ENCODE data around the gene FUT1. TPM values are rescaled to one million over a fixed set of nuclear protein-coding genes. Genes with fewer than 3 reads are reported as not detected.

Gene FUT1
- total and polyA plus RNA-seq, 9 of the 15 experiments (the other 6 are each of a cell fraction or from before 2014, with no cell fraction given) = 2.3 to 18.5 (median 8.8) TPM

DNA sequence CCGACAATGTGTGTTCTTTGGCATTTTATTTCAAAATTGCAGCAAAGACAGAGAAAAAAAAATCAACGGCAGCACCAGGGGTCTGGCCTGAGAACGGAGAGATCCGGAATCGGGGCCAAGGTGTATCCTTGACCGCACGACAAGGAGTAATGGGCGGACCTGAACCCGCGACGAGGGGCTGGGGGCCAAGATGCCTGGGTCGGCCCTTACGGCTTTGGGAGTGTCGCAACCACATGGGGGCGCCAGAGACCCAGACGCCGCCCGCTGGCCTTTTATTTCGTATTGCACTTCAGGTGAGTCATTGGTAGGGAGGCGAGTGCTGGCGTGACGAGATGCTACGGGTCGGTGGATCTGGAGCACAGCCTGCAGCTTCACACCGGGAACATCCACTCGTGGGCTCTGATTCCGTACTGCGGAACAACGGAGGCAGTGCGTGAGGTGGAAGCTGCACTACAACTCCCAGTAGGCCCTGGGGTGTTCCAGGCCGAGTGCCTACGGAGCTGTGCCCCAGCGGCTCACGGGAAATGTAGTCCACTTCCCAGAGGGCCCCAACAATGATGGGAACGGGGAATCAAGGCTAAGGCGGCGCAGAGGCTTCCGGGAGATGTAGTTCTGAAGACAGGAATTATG is 42.7 kb upstream of the FUT1 start (continued):
- TF ChIP-seq MBD2 (IDR thresholded peaks at IDR 0.05; ENCODE audit: borderline replicate concordance, low read depth) (peak; percentile 93), ETV6 (IDR thresholded peaks at IDR 0.05; ENCODE audit: borderline replicate concordance in 1 of 2, low read depth in 2 of 2, low read length in 1 of 2) (no peak), ETV6 (CRISPR knock-in tag; IDR thresholded peaks at IDR 0.05; ENCODE audit: borderline replicate concordance) (no peak), ZFP1 (CRISPR knock-in tag; IDR thresholded peaks at IDR 0.05) (no peak), STAG1 (CRISPR knock-in tag; IDR thresholded peaks at IDR 0.05; ENCODE audit: borderline replicate concordance) (peak; percentile 93), ZBED1 (IDR thresholded peaks at IDR 0.05) (no peak), ZFPM2 (CRISPR knock-in tag; IDR thresholded peaks at IDR 0.05) (no peak), ZNF239 (CRISPR knock-in tag; IDR thresholded peaks at IDR 0.05) (peak; percentile 44; the same call in 1 of the 2 replicates), MTA1 (IDR thresholded peaks at IDR 0.05; ENCODE audit: borderline replicate concordance) (peak; percentile 90), KDM5B (IDR thresholded peaks at IDR 0.05; ENCODE audit: insufficient replicate concordance, low read depth, low read length) (no peak), ZNF133 (CRISPR knock-in tag; IDR thresholded peaks at IDR 0.05) (no peak), ILK (tag; IDR thresholded peaks at IDR 0.05; ENCODE audit: borderline replicate concordance, low read depth) (no peak), CHD1 (IDR thresholded peaks at IDR 0.05; ENCODE audit: low read length) (no peak), TSC22D4 (tag; IDR thresholded peaks at IDR 0.05) (no peak), WHSC1 (IDR thresholded peaks at IDR 0.05; ENCODE audit: low read length) (no peak)
- TF ChIP-seq, protein P1, sequence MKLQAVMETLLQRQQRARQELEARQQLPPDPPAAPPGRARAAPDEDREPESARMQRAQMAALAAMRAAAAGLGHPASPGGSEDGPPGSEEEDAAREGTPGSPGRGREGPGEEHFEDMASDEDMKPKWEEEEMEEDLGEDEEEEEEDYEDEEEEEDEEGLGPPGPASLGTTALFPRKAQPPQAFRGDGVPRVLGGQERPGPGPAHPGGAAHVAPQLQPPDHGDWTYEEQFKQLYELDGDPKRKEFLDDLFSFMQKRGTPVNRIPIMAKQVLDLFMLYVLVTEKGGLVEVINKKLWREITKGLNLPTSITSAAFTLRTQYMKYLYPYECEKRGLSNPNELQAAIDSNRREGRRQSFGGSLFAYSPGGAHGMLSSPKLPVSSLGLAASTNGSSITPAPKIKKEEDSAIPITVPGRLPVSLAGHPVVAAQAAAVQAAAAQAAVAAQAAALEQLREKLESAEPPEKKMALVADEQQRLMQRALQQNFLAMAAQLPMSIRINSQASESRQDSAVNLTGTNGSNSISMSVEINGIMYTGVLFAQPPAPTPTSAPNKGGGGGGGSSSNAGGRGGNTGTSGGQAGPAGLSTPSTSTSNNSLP (IDR thresholded peaks at IDR 0.05; ENCODE audit: borderline replicate concordance, low read depth, low read length) = no peak; the same call in 1 of the 2 replicates
- TF ChIP-seq, protein P2, sequence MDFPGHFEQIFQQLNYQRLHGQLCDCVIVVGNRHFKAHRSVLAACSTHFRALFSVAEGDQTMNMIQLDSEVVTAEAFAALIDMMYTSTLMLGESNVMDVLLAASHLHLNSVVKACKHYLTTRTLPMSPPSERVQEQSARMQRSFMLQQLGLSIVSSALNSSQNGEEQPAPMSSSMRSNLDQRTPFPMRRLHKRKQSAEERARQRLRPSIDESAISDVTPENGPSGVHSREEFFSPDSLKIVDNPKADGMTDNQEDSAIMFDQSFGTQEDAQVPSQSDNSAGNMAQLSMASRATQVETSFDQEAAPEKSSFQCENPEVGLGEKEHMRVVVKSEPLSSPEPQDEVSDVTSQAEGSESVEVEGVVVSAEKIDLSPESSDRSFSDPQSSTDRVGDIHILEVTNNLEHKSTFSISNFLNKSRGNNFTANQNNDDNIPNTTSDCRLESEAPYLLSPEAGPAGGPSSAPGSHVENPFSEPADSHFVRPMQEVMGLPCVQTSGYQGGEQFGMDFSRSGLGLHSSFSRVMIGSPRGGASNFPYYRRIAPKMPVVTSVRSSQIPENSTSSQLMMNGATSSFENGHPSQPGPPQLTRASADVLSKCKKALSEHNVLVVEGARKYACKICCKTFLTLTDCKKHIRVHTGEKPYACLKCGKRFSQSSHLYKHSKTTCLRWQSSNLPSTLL (IDR thresholded peaks at IDR 0.05) = no peak
- TF ChIP-seq, protein P3, sequence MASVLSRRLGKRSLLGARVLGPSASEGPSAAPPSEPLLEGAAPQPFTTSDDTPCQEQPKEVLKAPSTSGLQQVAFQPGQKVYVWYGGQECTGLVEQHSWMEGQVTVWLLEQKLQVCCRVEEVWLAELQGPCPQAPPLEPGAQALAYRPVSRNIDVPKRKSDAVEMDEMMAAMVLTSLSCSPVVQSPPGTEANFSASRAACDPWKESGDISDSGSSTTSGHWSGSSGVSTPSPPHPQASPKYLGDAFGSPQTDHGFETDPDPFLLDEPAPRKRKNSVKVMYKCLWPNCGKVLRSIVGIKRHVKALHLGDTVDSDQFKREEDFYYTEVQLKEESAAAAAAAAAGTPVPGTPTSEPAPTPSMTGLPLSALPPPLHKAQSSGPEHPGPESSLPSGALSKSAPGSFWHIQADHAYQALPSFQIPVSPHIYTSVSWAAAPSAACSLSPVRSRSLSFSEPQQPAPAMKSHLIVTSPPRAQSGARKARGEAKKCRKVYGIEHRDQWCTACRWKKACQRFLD (CRISPR knock-in tag; IDR thresholded peaks at IDR 0.05) = peak; percentile 98
- TF ChIP-seq, protein P4, sequence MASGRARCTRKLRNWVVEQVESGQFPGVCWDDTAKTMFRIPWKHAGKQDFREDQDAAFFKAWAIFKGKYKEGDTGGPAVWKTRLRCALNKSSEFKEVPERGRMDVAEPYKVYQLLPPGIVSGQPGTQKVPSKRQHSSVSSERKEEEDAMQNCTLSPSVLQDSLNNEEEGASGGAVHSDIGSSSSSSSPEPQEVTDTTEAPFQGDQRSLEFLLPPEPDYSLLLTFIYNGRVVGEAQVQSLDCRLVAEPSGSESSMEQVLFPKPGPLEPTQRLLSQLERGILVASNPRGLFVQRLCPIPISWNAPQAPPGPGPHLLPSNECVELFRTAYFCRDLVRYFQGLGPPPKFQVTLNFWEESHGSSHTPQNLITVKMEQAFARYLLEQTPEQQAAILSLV (tag; IDR thresholded peaks at IDR 0.05) = no peak
- TF ChIP-seq, protein P5, sequence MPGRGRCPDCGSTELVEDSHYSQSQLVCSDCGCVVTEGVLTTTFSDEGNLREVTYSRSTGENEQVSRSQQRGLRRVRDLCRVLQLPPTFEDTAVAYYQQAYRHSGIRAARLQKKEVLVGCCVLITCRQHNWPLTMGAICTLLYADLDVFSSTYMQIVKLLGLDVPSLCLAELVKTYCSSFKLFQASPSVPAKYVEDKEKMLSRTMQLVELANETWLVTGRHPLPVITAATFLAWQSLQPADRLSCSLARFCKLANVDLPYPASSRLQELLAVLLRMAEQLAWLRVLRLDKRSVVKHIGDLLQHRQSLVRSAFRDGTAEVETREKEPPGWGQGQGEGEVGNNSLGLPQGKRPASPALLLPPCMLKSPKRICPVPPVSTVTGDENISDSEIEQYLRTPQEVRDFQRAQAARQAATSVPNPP (IDR thresholded peaks at IDR 0.05; ENCODE audit: borderline replicate concordance, insufficient read depth, insufficient read length) = no peak

Measured in K562 (cell line).